GM18951 (cell line): ENCODE measurements around the gene CDK19.
"Not testable (repeated sequence)": the region's sequence is repeated elsewhere in the genome, so short reads cannot be mapped to it uniquely, and the experiment has no call there.

Experiments
- POLR2A ChIP-seq: IDR thresholded peaks from 4 replicates; pipeline ENCODE4 v1.6.1; 2011; ENCODE audit warnings: mild to moderate bottlenecking; ENCODE audit not compliant: insufficient read length, insufficient read depth; ENCODE audit errors: extremely low read depth
- in situ Hi-C: fragments of 300-500 bp; cut with MboI; formaldehyde crosslinking; loops from one replicate; pipeline ENCODE4 v1.12.0; 2022; ENCODE audit warnings: low sequenced_read_pairs, mixed read lengths, inconsistent platforms; ENCODE audit not compliant: unreplicated experiment

CDK19 gene

DNA sequence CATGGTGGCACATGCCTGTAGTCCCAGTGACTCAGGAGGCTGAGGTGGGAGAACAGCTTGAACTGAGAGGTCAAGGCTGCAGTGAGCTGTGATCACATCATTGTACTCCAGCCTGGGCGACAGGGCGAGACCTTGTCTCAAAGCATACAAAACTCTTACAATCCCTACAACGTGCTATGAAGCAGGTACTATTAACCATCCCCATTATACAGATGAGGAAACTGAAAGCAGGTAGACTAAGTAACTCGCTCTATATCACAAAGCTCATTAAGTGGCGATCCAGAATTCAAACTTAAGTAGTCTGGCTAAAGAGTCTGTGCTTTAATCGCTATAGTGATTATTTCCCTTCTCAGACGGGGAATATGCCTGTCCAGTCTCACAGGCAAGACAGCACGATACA lies 54.7 kb downstream of the CDK19 start:
- TF ChIP-seq POLR2A = no peak
- in situ Hi-C loops = no loop called here

DNA sequence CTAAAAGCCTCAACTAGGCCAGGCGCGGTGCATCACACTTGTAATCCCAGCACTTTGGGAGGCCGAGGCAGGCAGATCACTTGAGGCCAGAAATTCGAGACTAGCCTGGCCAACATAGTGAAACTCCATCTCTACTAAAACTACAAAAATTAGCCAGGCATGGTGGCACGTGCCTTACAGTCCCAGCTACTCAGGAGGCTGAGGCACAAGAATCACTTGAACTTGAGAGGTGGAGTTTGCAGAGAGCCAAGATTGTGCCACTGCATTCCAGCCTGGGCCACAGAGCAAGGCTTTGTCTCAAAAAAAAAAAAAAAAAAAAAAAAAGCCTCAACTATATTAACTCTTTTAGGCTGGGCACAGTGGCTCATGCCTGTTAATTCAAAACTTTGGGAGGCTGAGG lies 55.2 kb downstream of the CDK19 start:
- in situ Hi-C loops = not testable (repeated sequence)

- in situ Hi-C loops = no loop called here
- no peak for TF ChIP-seq POLR2A
Observed at GRCh38 chr6:110757926-110758325, 57.3 kb downstream of the CDK19 start.

GRCh38 chr6:110756817-110757216 lies 58.5 kb downstream of the CDK19 start:
- no peak for TF ChIP-seq POLR2A
- in situ Hi-C loops = no loop called here

- TF ChIP-seq POLR2A = no peak
Observed at GRCh38 chr6:110755411-110755834, 59.8 kb downstream of the CDK19 start.

DNA sequence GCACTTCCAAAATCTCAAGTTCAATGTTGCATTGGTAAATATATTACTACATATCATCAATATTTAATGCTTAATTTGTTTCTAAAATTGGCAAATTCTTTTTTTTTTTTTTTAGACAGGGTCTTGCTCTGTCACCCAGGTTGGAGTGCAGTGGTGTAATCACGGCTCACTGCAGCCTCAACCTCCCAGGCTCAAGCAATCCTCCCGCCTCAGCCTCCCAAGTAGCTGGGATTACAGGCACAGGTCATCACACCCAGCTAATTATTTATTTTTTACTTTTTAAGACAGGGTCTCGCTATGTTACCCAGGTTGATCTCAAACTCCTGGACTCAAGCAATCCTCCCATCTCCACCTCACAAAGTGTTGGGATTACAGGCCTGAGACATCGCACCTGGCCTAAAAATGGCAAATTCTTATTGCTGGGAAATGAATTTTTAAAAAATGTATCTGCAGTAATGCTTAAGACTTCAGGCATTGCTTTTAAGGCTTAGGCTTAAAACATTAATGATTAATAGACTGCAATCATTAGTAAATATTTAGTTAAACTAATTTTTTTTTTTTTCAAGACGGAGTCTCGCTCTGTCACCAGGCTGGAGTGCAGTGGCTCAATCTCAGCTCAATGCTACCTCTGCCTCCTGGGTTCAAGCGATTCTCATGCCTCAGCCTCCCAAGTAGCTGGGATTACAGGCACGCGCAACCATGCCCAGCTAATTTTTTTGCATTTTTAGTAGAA lies 61.2 kb downstream of the CDK19 start:
- in situ Hi-C loops = not testable (repeated sequence)

More at GRCh38 chr6:110755411-110755834, 59.8 kb downstream of the CDK19 start:
- in situ Hi-C loops = no loop called here

GRCh38 chr6:110748453-110748852 lies 66.8 kb downstream of the CDK19 start:
- in situ Hi-C loops = no loop called here

DNA sequence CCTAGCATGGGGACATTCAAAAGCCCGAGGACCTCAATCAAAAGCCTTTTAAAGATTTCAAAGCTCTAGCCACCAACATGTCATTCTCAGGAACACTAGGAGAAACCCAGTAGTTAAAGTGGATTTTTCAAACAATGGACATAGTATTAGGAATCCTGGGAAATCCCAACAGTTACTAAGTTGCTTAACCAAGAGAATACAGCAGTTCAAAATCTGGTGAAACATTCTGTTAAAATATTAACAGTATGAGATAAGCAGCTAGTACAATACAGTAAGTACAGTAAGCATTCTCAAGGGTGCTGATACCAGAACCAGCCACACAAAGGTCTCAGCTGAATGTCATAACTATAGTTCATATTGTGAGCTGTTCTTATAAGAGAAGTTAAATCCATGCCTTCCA lies 68.6 kb downstream of the CDK19 start:
- in situ Hi-C loops = no loop called here
- TF ChIP-seq POLR2A = no peak

More at GRCh38 chr6:110748453-110748852, 66.8 kb downstream of the CDK19 start:
- no peak for TF ChIP-seq POLR2A

DNA sequence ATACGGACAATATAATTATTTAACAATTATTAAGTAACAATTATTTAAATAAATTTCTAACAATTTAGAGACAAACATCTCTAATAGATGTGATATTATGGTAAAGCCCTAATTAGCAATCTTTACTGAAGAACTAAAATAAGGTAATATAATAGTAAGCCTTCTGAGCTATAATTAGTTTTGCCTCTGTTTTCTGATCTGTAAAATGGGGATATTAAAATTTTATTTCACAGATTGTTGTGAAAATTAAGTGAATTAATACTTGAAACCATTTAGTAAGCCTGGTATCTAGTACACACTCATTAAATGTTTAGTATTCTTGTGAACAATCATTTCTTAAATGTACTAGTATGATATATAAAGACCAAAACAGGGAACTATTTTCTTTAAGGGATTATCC lies 70.3 kb downstream of the CDK19 start:
- no peak for TF ChIP-seq POLR2A
- in situ Hi-C loops = no loop called here

GRCh38 chr6:110742552-110742951 lies 72.7 kb downstream of the CDK19 start:
- in situ Hi-C loops = not testable (repeated sequence)

- in situ Hi-C loops = no loop called here
- TF ChIP-seq POLR2A = no peak
Observed at GRCh38 chr6:110741517-110741916, 73.8 kb downstream of the CDK19 start.

GRCh38 chr6:110738899-110739365 lies 76.3 kb downstream of the CDK19 start:
- in situ Hi-C loops = no loop called here
- no peak for TF ChIP-seq POLR2A

DNA sequence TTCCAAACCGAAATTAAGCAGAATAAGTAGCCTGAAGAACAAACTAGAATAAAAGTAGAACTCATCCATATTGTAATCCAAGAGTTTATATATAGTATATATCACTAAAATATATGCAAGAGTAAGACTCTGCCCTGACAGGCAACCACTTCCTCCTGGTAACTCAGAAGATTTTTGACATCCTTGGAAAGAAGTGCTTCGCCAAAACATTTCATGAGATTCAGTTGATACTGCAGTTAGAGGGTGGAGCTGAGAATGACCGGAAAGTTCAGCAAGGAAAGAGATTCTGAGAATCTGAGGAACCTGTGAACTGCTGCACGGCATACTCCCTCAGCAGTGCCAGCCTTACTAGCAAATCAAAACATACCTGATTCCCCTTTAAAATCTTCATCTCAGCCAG lies 79.6 kb downstream of the CDK19 start:
- in situ Hi-C loops = no loop called here

DNA sequence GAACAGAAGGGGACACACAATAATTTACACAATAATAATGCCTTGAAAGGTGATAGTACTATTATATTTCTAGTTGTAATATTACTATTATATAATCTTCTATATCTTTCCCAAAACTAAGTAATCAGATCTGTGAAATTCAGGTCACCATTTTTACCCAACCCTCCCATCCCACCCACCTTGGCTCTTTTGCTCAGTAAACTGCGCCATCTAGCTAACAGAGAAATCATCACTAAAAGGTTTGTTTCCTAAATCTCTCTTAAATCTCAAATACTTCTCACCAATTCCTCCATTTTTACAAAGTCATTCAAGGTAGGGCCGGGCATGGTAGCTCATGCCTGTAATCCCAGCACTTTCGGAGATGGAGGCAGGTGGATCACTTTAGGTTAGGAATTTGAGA lies 83.4 kb downstream of the CDK19 start:
- in situ Hi-C loops = no loop called here
- TF ChIP-seq POLR2A = no peak

More for the DNA sequence above, 79.6 kb downstream of the CDK19 start:
- TF ChIP-seq POLR2A = no peak

GRCh38 chr6:110731196-110731595 lies 84.1 kb downstream of the CDK19 start:
- in situ Hi-C loops = no loop called here
- no peak for TF ChIP-seq POLR2A
